ENCODE measurements around the gene ALK. TPM values are rescaled to one million over a fixed set of nuclear protein-coding genes. Genes with fewer than 3 reads are reported as not detected.

ALK gene
- total RNA-seq, 1 experiment from 2014 or later, result 4.8 TPM

GRCh38 chr2:29361231-29361630 is 560.2 kb downstream of the ALK start:
- in situ Hi-C loops (cut with HindIII; ENCODE audit: low pct_unique_long_range_greater_than_20kb, low sequenced_read_pairs), result no loop called here
- no peak for DNase-seq (ENCODE audit: low read depth, low spot score)

GRCh38 chr2:29360016-29360784 is 561.2 kb downstream of the ALK start:
- no peak for DNase-seq (ENCODE audit: low read depth, low spot score)
- in situ Hi-C loops (cut with HindIII; ENCODE audit: low pct_unique_long_range_greater_than_20kb, low sequenced_read_pairs), result no loop called here

- in situ Hi-C loops (cut with HindIII; ENCODE audit: low pct_unique_long_range_greater_than_20kb, low sequenced_read_pairs), result no loop called here
- DNase-seq (ENCODE audit: low read depth, low spot score), result no peak
Measured at GRCh38 chr2:29353403-29353991, 567.9 kb downstream of the ALK start.

- no peak for DNase-seq (ENCODE audit: low read depth, low spot score)
- in situ Hi-C loops (cut with HindIII; ENCODE audit: low pct_unique_long_range_greater_than_20kb, low sequenced_read_pairs), result no loop called here
Measured at GRCh38 chr2:29351916-29352591, 569.3 kb downstream of the ALK start.

- no peak for DNase-seq (ENCODE audit: low read depth, low spot score)
- in situ Hi-C loops (cut with HindIII; ENCODE audit: low pct_unique_long_range_greater_than_20kb, low sequenced_read_pairs), result no loop called here
Measured at GRCh38 chr2:29351248-29351647, 570.1 kb downstream of the ALK start.

GRCh38 chr2:29349316-29350030 is 571.9 kb downstream of the ALK start:
- DNase-seq (ENCODE audit: low read depth, low spot score), result no peak
- in situ Hi-C loops (cut with HindIII; ENCODE audit: low pct_unique_long_range_greater_than_20kb, low sequenced_read_pairs), result no loop called here

GRCh38 chr2:29347774-29348461 is 573.5 kb downstream of the ALK start:
- in situ Hi-C loops (cut with HindIII; ENCODE audit: low pct_unique_long_range_greater_than_20kb, low sequenced_read_pairs), result no loop called here

GRCh38 chr2:29345236-29345635 is 576.1 kb downstream of the ALK start:
- DNase-seq (ENCODE audit: low read depth, low spot score), result no peak
- in situ Hi-C loops (cut with HindIII; ENCODE audit: low pct_unique_long_range_greater_than_20kb, low sequenced_read_pairs), result no loop called here

More at GRCh38 chr2:29347774-29348461, 573.5 kb downstream of the ALK start:
- DNase-seq (ENCODE audit: low read depth, low spot score), result no peak

GRCh38 chr2:29343830-29344229 is 577.6 kb downstream of the ALK start:
- peak; percentile 7 for DNase-seq (ENCODE audit: low read depth, low spot score)
- in situ Hi-C loops (cut with HindIII; ENCODE audit: low pct_unique_long_range_greater_than_20kb, low sequenced_read_pairs), result no loop called here

GRCh38 chr2:29336341-29337241 is 584.8 kb downstream of the ALK start:
- DNase-seq (ENCODE audit: low read depth, low spot score), result no peak
- in situ Hi-C loops (cut with HindIII; ENCODE audit: low pct_unique_long_range_greater_than_20kb, low sequenced_read_pairs), result no loop called here

- in situ Hi-C loops (cut with HindIII; ENCODE audit: low pct_unique_long_range_greater_than_20kb, low sequenced_read_pairs), result no loop called here
- no peak for DNase-seq (ENCODE audit: low read depth, low spot score)
Measured at GRCh38 chr2:29335396-29335795, 586.0 kb downstream of the ALK start.

- no peak for DNase-seq (ENCODE audit: low read depth, low spot score)
- in situ Hi-C loops (cut with HindIII; ENCODE audit: low pct_unique_long_range_greater_than_20kb, low sequenced_read_pairs), result no loop called here
Measured at GRCh38 chr2:29334706-29335105, 586.7 kb downstream of the ALK start.

- in situ Hi-C loops (cut with HindIII; ENCODE audit: low pct_unique_long_range_greater_than_20kb, low sequenced_read_pairs), result no loop called here
- DNase-seq (ENCODE audit: low read depth, low spot score), result no peak
Measured at GRCh38 chr2:29332540-29332939, 588.8 kb downstream of the ALK start.

GRCh38 chr2:29329899-29330298 is 591.5 kb downstream of the ALK start:
- DNase-seq (ENCODE audit: low read depth, low spot score), result peak; percentile 58
- in situ Hi-C loops (cut with HindIII; ENCODE audit: low pct_unique_long_range_greater_than_20kb, low sequenced_read_pairs), result no loop called here

- in situ Hi-C loops (cut with HindIII; ENCODE audit: low pct_unique_long_range_greater_than_20kb, low sequenced_read_pairs), result no loop called here
- no peak for DNase-seq (ENCODE audit: low read depth, low spot score)
Measured at GRCh38 chr2:29326926-29327325, 594.5 kb downstream of the ALK start.

- in situ Hi-C loops (cut with HindIII; ENCODE audit: low pct_unique_long_range_greater_than_20kb, low sequenced_read_pairs), result no loop called here
- no peak for DNase-seq (ENCODE audit: low read depth, low spot score)
Measured at GRCh38 chr2:29325544-29325943, 595.8 kb downstream of the ALK start.

- no peak for DNase-seq (ENCODE audit: low read depth, low spot score)
- in situ Hi-C loops (cut with HindIII; ENCODE audit: low pct_unique_long_range_greater_than_20kb, low sequenced_read_pairs), result no loop called here
Measured at GRCh38 chr2:29323961-29324360, 597.4 kb downstream of the ALK start.
